ENCODE results near the gene TMEM120A.

GRCh38 chr7:75982306-75983064 is 11.9 kb downstream of the TMEM120A start:
- no peak for TF ChIP-seq POLR2A (IDR thresholded peaks at IDR 0.05)
- TF ChIP-seq, protein P1, sequence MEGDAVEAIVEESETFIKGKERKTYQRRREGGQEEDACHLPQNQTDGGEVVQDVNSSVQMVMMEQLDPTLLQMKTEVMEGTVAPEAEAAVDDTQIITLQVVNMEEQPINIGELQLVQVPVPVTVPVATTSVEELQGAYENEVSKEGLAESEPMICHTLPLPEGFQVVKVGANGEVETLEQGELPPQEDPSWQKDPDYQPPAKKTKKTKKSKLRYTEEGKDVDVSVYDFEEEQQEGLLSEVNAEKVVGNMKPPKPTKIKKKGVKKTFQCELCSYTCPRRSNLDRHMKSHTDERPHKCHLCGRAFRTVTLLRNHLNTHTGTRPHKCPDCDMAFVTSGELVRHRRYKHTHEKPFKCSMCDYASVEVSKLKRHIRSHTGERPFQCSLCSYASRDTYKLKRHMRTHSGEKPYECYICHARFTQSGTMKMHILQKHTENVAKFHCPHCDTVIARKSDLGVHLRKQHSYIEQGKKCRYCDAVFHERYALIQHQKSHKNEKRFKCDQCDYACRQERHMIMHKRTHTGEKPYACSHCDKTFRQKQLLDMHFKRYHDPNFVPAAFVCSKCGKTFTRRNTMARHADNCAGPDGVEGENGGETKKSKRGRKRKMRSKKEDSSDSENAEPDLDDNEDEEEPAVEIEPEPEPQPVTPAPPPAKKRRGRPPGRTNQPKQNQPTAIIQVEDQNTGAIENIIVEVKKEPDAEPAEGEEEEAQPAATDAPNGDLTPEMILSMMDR (IDR thresholded peaks at IDR 0.05), result no peak

All from body of pancreas (tissue), 4 donors.